Mucosa of gallbladder (tissue), 1 donor: ENCODE measurements around the gene PRDM16. TPM values are rescaled to one million over a fixed set of nuclear protein-coding genes. Genes with fewer than 3 reads are reported as not detected.

Experiments used
- DNase-seq: peaks from one replicate; pipeline ENCODE4 v3.0.0-alpha.2; 2020; ENCODE audit warnings: low spot score
- total RNA-seq: library from RNA; stranded (reverse); gene quantifications from one replicate; pipeline ENCODE4 v1.2.1, GENCODE V29; 2021
- donor health status: DM: no; HTN: no; CAD: no.

Gene PRDM16
- total RNA-seq, 1 donor from 2014 or later, result 29.3 TPM

DNA sequence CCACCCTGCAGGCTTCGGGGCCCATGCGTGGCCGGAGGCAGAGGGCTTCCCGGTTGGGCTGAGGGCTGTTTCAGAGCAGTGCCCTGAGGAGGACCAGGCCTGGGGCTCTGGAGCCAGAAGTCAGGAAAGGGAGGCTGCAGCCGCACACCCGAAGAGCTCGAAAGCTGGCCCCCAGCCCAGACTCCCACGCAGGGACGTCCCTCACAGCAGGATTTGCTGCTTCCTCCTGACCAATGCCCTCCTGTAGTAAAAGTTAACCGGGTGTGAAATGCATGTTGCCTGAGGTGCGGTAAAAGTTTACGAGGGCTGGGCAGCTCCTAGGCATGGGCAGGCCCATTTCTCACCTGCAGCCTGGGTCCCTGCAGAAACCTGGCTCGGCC lies 283.9 kb downstream of the PRDM16 start:
- DNase-seq, result peak; percentile 53

DNA sequence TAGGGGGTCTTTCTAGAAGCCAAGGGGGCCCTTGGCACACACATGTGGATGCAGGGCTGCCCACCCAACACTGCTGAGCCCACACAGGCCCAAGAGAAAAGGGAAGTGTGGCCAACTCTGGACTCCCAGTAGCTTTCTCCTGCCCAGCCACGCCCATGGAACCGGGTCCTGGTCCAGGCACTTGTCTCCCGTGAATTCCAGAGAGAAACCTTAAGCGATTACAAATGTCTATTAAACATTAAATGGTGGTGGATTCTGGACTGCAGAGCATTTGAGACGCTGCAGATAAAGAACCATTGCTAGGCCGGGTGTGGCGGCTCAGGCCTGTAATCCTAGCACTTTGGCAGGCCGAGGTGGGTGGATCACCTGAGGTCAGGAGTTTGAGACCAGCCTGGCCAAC lies 284.9 kb downstream of the PRDM16 start:
- no peak for DNase-seq

DNA sequence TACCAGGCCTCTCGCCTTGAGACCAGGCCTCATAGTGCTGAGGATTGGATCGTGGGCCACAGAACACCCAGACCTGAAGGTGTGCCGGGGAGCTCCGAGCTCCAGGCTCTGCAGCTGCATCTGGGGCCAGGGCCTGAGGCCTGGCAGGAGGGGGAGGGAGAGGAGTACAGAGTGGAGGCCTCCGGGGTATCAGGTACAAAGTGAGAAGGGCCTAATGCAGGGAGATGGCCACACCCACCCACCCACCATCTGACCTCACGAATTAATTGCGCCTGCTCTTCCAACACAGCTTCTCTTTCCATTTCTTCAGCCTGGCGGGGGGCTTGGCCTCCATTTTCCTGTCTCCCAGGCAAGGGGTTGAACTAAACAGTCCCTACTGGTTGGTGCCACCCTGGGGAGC lies 286.1 kb downstream of the PRDM16 start:
- DNase-seq, result no peak

DNA sequence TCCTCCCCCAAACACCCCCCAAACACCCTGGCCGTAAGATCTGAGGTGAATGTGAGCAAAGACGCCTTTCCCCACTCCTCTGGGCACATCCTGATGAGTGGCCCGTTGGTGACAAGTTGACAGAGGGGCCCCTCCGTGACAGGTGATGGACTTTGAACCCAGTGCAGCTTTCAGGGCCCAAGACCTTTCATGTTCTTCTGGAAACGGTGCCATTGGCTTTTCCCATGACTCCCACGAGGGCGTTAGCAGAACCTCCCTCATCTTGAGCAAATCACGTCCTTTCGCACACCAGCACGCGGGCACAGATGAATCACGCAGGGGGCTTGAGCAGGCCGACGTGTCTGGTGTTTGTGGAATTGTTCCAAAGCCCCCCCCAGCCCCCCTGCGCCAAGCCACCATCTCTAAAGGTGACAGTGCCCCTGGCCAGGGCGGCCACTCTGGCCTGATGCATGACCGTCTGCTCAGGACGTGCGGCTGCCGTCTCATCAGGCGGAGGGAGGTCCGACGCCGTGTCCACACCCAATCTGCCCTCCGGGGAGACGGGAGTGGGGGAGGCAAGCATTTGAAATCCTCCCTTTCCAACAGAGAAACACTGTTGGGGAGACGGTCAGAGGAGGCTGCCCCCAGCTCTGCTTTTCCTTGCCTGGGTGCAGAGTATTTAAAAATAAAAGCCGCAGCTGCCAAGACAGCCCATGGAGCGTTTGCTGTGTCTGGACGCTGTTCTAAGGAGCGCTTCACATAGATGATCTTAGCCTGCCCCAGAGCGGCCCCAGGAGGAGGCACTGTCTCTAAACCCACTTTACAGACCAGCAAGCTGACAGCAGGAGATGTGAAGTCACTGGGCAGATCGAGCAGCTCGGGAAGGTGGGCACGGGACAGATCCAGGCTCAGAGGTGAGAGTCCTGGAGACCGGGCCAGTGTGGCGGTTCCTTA lies 287.2 kb downstream of the PRDM16 start:
- no peak for DNase-seq

DNA sequence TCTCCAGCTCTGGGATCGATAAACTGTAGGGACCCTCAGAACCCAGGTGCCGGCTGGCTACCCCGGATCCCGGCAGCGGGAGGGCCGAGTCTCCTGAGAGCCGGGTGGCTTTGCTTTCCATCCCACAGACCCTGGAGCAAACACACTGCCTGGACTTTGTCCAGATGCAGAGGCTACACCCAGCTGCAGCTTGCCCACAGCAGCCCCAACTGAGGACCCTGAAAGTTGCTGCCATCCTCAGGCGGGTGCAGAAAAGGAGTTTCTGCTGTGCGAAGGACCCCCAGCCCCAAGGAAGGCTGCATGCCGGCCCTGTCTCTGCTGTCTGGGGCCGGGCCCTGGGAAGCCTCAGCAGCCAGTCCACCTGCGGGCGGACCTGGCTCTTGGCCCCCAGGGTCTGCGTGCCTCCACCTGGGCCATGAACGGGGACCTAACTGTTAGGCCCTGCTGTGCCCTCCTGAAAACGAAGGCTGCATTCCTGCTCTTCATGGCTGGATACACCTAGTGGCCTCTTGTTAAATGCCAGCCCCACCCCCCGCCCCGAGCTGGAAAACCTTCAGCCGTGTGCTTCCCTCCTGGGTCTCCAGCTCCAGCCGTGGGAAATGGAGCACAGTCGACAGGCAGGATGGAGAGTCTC lies 287.9 kb downstream of the PRDM16 start:
- no peak for DNase-seq

DNA sequence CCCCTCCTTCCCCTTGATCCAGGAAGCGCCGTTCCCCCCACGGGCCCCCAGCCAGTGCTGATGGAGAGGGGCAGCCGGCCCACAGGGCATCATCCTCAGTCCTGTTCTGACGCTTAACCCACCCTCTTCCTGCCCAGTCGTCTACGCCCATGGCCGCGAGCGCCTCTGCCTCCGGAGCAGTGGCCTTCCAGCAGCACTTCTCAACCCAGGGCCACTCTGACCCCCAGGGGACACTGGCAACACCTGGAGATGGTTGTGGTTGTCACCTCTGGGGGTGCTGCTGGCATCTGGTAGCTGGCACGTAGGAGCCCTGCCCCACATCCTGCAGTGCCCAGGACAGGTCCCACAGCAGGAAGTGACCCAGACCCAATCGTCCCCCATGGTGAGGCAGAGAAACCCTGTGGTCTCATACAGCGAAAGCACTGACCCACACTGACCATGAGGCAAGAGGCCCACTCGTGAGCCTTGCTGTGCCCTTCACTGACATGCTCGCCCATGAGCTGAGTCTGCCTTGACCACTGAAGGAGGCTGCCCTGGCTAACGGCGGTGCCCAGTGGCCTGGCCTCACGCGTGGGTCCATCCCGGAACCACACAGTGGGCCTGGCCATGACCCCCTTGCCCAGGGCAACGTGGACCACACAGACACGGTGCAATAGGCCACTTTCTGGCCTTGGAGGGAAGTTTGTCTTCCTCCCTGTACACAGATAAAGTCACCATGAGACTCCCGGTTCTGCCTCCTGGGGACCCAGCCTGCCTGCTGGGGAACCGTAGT lies 288.7 kb downstream of the PRDM16 start:
- DNase-seq, result no peak

DNA sequence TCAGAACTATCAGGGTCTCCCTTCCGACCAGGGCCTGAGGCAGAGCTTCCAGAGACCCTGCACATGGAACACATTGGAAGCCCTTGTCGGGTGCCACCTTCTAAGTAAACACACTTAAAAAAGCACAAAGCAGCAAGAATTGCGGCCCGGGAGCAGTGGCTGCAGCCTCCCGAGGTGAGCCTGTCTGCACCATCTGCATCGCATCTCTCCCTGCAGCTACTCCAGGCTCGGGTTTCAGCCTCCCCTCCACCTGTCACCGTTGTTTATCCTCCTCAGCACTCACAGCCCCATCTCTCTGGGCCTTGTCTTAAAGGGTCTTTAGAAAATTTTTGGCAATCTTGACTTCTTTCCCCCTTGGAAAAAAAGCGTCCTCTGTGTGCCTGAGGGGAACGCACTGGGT lies 290.3 kb downstream of the PRDM16 start:
- no peak for DNase-seq

DNA sequence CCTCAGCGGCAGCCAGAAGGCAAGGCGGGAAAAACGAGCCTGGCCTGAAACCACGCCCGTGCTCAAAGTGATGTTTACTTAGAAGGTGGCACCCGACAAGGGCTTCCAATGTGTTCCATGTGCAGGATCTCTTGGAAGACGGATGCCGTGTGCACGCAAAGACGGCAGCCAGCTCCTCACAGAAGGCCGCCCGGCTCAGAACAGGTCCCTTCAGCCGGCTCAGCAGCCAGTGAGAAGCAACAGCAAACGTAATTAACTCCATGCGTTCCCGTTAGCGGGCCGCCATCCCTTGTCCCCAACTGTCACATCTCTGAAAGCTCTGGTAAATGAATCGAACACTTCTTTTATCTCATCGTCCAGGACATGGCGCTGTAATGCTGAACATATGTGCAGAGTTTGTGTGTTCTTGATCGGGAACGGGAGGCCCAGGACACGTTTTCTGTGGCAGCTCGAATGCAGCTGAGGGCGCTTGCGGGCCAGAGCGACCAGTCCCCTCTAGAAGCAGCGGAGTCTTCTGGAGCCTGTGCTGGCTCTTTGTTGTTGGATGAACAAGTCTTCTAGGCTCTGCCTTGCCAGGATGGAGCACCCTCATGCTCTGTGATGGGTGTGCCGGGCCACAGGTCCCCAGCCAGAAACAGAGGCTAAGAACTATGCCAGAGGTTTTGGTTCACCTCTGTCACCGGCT lies 290.9 kb downstream of the PRDM16 start:
- DNase-seq, result peak; percentile 51

DNA sequence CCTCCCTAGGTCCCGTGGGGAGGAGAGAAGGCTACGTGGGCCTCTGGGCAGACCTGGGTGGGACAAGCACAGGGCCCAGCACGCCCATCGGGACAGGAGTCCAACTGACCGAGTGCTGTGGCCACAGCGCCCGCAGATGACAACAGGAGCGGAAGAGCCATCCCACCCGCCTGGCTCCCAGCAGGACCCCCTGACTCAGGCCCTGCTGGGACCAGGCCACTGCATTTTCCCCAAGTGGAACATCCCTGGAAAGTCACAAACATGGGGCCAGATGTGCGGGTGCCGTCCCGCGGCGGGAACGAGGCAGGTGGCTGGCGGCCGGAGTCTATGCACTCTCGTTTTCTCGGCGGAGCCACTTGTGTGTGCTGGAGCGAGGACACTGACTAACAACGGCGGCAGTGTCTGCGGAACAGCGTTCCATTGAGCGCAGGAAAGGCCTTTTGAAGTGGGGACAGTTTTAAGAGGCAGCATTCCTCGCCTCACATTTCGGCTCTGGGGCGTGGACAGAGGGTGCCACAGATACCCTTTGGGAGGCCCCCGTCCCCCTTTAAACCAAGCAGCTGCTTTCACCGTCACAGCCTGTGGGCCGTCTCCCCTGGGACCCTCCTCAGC lies 291.7 kb downstream of the PRDM16 start:
- DNase-seq, result no peak

DNA sequence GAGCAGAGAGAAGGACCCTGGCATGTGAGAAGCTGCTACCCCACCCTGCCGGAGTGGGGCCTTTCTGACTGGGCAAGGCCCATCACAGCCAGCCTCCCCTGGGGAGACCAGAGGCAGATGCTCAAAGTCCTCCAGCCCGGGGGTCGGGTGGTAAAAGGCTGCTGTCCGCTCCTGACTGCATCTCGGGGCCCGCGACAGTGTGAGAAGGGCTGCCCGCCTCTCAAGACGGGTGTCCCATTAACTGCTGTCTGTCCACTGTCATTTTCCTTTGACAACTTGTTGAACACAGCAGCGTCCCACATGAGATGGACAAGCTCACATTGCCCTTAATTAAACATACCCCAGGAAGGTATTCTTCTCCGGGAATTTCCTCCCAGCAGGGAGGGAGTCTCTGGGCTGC lies 294.0 kb downstream of the PRDM16 start:
- no peak for DNase-seq

DNA sequence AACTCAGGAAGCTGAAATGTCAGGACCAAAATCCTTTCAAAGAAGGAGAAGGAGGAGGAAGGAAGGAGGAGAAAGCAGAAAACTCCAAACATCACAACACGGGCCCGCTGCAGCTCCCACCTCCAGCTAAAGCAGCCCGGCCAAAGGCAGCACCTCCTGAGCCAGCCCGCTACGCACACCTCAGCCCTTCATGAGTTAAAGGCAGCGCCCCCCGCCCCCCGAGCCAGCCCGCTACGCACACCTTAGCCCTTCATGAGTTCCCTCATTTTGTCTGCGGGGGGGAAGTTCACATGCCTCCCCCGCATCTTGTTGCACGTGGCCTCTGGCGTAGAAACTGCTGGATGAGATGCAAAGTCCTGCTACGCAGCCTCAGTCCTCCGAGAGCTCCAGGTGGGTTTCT lies 294.8 kb downstream of the PRDM16 start:
- DNase-seq, result no peak

DNA sequence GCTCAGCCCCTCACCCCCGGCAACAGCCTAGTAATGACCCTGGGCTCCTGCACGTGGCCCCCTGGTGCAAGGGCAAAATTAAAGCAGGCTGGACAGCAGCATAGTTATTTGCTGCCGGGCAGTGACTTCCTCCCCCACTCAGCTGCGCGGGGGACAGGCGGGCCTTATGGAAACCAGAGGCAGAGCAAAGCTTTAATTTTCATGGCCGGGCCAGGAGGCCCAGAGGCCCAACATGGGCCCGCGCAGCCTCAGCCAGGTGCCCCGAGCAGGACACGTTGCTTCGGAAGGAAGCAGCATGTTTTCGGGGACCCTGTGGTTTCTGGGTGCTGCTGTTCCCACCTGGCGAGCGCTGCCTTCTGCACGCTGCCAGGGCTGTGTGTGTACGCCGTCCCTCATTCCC lies 295.5 kb downstream of the PRDM16 start:
- DNase-seq, result no peak

DNA sequence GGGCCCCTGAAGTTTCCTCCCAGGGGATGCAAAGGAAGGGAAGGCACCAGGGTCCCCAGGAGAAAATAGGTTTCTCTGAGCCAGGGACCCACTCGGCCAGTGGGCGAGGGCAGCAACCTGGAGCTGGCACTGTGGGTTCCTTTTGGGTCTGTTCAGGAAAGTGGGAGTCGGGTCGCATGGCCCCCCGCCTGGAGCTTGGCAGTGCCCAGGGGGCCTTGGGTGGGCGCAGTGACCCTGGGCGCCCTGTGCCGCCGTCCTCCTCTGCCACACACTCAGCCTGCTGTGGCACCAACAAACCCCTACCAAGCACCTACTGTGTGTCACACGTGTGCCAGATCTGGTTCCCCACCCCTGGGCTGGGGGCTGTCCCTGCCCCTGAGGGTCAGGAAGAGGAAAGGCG lies 296.0 kb downstream of the PRDM16 start:
- DNase-seq, result no peak

DNA sequence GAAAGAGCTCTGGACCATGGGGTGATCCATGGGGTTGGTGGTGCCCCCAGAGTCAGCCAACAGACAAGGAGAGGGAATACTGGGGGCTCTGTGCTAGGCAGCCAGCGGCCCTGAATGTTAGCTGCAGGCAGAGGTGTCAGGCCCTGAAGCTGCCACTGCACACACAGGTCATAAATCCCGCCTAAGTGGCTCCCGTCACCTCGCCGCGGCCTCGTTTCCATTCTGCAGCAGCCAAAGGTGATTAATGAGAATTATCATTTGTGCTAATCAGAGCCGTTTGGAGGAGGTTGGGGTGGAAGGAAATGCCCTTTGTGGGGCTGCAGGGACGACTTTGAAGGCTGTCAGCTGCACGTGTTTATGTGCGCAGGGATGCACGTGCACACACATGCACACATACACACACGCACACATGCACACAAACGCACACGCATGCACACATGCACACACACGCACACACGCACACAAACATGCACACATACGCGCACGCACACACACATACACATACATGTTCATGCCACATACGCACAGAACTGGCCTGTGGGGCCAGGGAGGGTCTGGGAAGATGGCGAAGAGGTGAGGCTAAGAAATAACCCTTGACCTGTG lies 296.6 kb downstream of the PRDM16 start:
- DNase-seq, result no peak

DNA sequence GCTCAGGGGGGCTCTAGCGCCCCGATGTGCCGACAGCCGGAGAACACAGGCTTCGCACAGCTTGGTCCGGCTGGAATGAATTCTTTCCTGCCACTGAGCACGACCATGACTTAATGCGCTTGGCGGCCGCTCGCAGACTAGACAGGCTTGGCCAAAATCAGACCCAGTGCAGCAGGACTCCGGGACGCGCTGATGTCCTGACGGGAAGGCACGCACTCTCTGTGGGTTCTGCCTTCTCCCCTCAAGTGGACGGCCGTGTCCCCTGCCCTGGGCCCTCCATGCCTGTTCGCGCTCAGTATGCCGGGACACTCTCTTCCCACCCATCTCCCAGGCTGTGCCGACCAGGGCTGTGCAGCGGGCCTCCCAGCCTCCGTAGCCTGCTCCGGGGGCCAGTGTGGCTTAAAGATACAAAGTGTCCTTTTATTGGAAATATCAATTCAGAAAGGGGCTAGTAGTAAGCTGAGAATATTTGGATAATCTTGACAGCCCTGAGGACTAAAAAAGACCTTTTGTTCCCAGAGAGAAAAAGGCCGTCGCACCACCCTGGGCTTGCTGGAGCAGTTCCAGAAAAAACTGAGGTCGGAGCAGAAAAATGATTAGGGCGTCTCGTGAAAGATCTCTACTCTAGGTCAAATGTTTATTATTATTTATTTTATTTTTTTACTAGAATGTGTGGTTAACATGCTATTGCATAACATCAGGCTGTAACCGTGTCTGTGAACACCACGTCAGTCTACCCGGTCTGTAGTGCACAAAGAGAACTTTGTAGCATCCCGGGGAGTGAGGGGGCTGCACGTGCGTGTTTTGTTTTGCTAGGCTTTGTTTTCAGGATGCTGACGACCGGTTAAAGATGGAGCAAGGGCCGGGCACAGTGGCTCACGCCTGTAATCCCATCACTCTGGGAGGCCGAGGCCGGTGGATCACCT lies 297.4 kb downstream of the PRDM16 start:
- DNase-seq, result no peak

DNA sequence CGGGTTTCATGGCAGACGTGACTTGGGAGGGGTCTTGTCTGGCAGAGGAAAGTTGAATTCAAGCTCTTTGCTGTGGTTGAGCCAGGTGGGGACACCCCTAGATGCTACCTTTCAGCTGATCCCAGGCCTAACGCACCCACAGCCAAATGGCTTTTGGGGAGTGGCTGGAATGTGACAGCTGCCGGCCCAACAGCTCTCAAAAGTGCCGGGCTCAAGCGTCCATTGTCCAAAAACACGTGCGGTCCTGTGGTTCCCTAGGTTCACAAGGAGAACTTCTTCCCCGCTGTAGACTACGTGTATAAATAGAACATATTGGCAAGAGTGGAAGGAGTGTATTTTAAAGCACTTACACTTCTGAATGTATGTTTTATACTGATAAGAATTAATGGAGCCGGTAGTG lies 298.4 kb downstream of the PRDM16 start:
- DNase-seq, result no peak

DNA sequence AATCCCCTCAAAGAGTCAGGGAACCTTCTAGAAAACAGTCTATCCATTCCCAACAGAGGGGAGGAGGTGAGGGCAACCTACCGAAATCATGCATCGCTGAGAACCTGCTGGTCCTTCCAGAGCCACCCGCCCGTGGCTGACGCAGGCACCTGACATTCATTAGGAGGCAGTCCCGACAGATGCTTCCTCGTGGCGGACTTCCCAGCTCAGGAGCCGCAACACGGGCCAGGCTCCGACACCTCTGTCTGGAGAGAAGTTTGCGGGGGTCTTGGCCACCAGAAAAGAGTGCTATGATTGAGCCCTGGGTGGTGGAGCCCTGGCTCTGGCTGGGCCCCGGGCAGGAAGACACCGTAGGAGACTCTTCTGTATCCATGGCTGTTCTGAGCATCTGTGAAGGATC lies 299.1 kb downstream of the PRDM16 start:
- DNase-seq, result no peak

DNA sequence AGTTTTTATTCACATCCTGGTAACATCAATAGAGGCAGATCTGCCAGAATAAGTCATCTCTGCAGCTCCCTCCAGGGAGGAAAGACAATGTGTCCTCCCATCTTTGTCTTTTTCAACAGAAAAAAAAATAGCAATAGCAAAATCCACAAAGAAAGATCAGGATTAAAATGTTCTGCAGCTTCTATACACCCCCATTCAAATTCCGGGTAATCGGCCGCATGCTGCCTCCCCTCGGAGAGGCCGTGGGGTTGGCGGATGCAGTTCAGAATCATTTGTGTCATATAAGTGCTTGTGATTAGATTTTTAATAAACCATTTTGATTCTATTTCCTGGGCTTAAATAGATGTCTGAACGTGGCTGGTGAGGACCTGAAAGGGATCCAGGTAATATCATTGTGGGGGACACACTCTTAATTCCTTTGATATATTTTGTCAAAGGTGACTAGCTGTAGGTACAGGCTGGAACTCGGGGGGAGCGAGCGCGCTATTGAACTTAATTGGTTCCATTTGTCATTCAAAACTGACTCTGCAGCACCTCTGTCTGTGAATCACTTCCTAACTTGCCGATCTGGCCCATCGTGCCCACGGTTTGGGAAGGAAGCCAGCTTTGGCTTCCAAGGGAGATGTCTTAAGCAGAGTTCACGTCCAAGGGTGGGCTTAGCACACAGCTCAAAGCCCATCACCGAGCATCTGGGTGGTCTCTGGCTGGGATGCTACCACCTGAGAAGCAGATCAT lies 299.9 kb downstream of the PRDM16 start:
- DNase-seq, result no peak

DNA sequence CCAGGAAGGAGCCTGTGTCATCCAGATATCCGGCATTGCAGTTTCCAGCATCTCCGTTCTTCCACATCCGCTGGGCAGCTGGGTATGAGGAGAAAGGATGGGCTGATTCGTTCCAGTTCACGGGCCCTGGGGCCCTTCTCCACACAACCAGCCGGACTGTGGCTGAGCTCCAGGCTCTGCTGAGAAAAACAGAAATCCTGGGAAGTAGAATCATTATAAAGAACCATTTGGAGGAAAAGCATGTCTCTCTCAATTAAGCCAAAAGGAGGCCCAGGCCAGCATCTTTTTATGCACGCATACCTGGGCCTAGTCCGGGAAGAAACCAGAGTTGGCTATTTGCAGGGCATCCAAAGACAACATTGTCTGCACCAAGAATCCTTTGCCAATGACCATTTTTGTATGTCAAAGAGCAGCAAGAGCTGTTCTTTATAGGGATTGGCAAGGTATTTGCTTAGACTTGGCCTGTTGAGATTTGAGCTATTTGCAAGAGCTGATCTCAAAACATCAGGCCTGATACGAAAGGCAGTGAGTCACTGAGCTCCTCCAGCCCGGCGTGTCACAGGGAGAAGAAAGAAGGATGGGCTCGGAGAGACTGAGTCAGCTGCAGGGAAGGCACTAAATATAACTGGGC lies 300.6 kb downstream of the PRDM16 start:
- no peak for DNase-seq
